Neural progenitor cell (in vitro differentiated cells): ENCODE data around the gene NALF2. TPM values are rescaled to one million over a fixed set of nuclear protein-coding genes. Genes with fewer than 3 reads are reported as not detected.

Experiments
- DNase-seq: peaks from one replicate; pipeline ENCODE4 v3.0.0-alpha.2; 2016; ENCODE audit warnings: low spot score
- H2AFZ ChIP-seq: fragments of 200-600 bp; sonication (generic); replicated peaks from 2 replicates; pipeline ENCODE4 v1.6.1; 2016; ENCODE audit warnings: antibody characterized with exemption
- H3F3A ChIP-seq: fragments of 200-600 bp; sonication (generic); 2 replicates; pipeline ENCODE4 v1.6.1; 2016; ENCODE audit warnings: antibody characterized with exemption, low read depth
- H3K27ac ChIP-seq: fragments of 200-600 bp; sonication (generic); 2 replicates; pipeline ENCODE4 v1.5.1; 2016; ENCODE audit warnings: mild to moderate bottlenecking
- H3K27me3 ChIP-seq: fragments of 200-600 bp; sonication (generic); 2 replicates; pipeline ENCODE4 v1.6.1; 2016; ENCODE audit warnings: mild to moderate bottlenecking, moderate library complexity
- H3K36me3 ChIP-seq: fragments of 200-600 bp; sonication (generic); 2 replicates; pipeline ENCODE4 v1.5.1; 2016
- H3K4me1 ChIP-seq: fragments of 200-600 bp; sonication (generic); 2 replicates; pipeline ENCODE4 v1.6.1; 2016; ENCODE audit warnings: mixed run types
- H3K4me2 ChIP-seq: fragments of 200-600 bp; sonication (generic); 2 replicates; pipeline ENCODE4 v1.6.1; 2016
- H3K4me3 ChIP-seq: fragments of 200-600 bp; sonication (generic); 2 replicates; pipeline ENCODE4 v1.5.1; 2016
- H3K79me2 ChIP-seq: fragments of 200-600 bp; sonication (generic); 2 replicates; pipeline ENCODE4 v1.6.1; 2016; ENCODE audit warnings: low read depth
- H3K9ac ChIP-seq: fragments of 200-600 bp; sonication (generic); 2 replicates; pipeline ENCODE4 v1.6.1; 2016
- H3K9me3 ChIP-seq: fragments of 200-600 bp; sonication (generic); 2 replicates; pipeline ENCODE4 v1.5.1; 2016; ENCODE audit warnings: low read depth
- H4K20me1 ChIP-seq: fragments of 200-600 bp; sonication (generic); 2 replicates; pipeline ENCODE4 v1.6.1; 2016; ENCODE audit warnings: low read depth
- H3K27ac Mint-ChIP-seq: 3 replicates; pipeline ENCODE4 v1.8.0; 2021; ENCODE audit warnings: mixed read lengths
- H3K27me3 Mint-ChIP-seq: 2 replicates; pipeline ENCODE4 v1.8.0; 2022; ENCODE audit warnings: low read depth, mild to moderate bottlenecking, inconsistent platforms, moderate library complexity, mixed read lengths; ENCODE audit not compliant: insufficient read depth
- H3K36me3 Mint-ChIP-seq: 3 replicates; pipeline ENCODE4 v1.8.0; 2021; ENCODE audit warnings: mixed read lengths
- H3K4me1 Mint-ChIP-seq: 3 replicates; pipeline ENCODE4 v1.8.0; 2021; ENCODE audit warnings: mixed read lengths
- H3K4me3 Mint-ChIP-seq: 3 replicates; pipeline ENCODE4 v1.8.0; 2021; ENCODE audit warnings: mild to moderate bottlenecking, moderate library complexity, mixed read lengths
- H3K9me3 Mint-ChIP-seq: 3 replicates; pipeline ENCODE4 v1.8.0; 2020; ENCODE audit warnings: mixed read lengths
- EZH2 ChIP-seq: fragments of 200-600 bp; sonication (generic); IDR thresholded peaks from 2 replicates; pipeline ENCODE4 v1.6.1; 2017; ENCODE audit warnings: antibody characterized with exemption, mild to moderate bottlenecking, moderate library complexity
- EZH2phosphoT487 ChIP-seq: fragments of 200-600 bp; sonication (generic); IDR thresholded peaks from 2 replicates; pipeline ENCODE4 v1.6.1; 2017; ENCODE audit warnings: antibody characterized with exemption
- total RNA-seq: library from RNA; depleted of rRNA; stranded (reverse); fragments of >200 nt; gene quantifications from 2 replicates; pipeline ENCODE4 v1.2.3, GENCODE V29; 2015; ENCODE audit warnings: low replicate concordance
- TF ChIP-seq, protein P1 (sequence below): fragments of 200-600 bp; sonication (generic); IDR thresholded peaks from 2 replicates; pipeline ENCODE4 v1.5.1; 2017; ENCODE audit warnings: antibody characterized with exemption, mild to moderate bottlenecking

NALF2 gene
- total RNA-seq, 1 donor from 2014 or later, result 1.6 TPM

DNA sequence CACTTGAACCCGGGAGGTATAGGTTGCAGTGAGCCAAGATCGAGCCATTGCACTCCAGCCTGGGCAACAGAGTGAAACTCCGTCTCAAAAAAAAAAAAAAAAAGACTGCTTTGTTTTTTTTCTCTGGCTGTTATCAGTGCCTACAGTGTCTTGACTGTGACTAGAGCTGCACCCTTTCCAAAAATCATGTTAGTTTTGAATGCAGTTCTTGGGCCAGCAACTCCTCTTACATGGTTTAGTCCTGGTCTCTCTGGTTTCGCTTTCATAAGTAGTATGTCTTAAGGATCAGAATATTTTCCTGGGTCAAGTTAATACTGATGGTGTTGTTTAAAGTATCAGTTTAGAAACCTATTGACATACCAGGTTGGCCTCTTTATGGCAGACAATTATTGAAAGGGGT, 34.2 kb upstream of the NALF2 start:
- no peak overlapping the region for H2AFZ ChIP-seq
- no peaks in the 10 kb centered on the region for H3K27me3 ChIP-seq
- no peaks in the 10 kb centered on the region for H4K20me1 ChIP-seq
- H3K9me3 ChIP-seq, result no peaks in the 10 kb centered on the region
- no peak overlapping the region for H3K4me2 ChIP-seq
- no peaks in the 10 kb centered on the region for H3K79me2 ChIP-seq
- Mint-ChIP-seq H3K4me1 (no peaks in the 10 kb centered on the region), H3K4me3 (no peak overlapping the region), H3K36me3 (no peaks in the 10 kb centered on the region), H3K27me3 (no peaks in the 10 kb centered on the region), H3K9me3 (peaks cover 1% of the 10 kb centered on the region), H3K27ac (no peak overlapping the region)
- TF ChIP-seq, protein P1, sequence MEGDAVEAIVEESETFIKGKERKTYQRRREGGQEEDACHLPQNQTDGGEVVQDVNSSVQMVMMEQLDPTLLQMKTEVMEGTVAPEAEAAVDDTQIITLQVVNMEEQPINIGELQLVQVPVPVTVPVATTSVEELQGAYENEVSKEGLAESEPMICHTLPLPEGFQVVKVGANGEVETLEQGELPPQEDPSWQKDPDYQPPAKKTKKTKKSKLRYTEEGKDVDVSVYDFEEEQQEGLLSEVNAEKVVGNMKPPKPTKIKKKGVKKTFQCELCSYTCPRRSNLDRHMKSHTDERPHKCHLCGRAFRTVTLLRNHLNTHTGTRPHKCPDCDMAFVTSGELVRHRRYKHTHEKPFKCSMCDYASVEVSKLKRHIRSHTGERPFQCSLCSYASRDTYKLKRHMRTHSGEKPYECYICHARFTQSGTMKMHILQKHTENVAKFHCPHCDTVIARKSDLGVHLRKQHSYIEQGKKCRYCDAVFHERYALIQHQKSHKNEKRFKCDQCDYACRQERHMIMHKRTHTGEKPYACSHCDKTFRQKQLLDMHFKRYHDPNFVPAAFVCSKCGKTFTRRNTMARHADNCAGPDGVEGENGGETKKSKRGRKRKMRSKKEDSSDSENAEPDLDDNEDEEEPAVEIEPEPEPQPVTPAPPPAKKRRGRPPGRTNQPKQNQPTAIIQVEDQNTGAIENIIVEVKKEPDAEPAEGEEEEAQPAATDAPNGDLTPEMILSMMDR, result no peak
- TF ChIP-seq EZH2phosphoT487, result no peak
- no peak for TF ChIP-seq EZH2
- no peak for DNase-seq
- no peaks in the 10 kb centered on the region for H3F3A ChIP-seq
- no peak overlapping the region for H3K9ac ChIP-seq
- no peak overlapping the region for H3K4me3 ChIP-seq
- no peak overlapping the region for H3K27ac ChIP-seq
- H3K36me3 ChIP-seq, result no peaks in the 10 kb centered on the region
- no peaks in the 10 kb centered on the region for H3K4me1 ChIP-seq

DNA sequence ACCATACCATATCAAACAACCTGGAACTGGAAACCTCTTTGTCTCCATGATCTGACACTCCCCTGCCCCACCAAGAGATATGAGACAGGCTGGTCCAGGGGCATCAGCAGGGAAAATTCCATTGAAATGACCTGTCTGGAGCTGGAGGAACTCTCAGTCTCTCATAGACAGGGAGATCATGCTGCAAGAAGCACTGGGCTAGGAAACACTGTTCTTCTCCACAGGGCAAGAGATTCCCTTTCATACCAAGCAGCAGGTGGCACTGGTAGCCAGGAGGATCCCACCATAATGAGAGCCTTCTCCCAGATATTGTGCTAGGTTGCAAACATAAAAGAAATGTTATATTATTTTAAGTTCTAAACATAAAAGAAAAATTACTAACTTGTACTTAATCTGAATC, 14.5 kb upstream of the NALF2 start:
- H3K9ac ChIP-seq, result no peak overlapping the region
- Mint-ChIP-seq H3K9me3 (no peaks in the 10 kb centered on the region), H3K27ac (no peak overlapping the region), H3K36me3 (no peaks in the 10 kb centered on the region), H3K4me1 (peaks cover 2% of the 10 kb centered on the region), H3K27me3 (no peaks in the 10 kb centered on the region), H3K4me3 (no peak overlapping the region)
- H4K20me1 ChIP-seq, result no peaks in the 10 kb centered on the region
- H3K9me3 ChIP-seq, result peaks cover 4% of the 10 kb centered on the region
- H3K27ac ChIP-seq, result no peak overlapping the region
- no peaks in the 10 kb centered on the region for H3K36me3 ChIP-seq
- H3K27me3 ChIP-seq, result no peaks in the 10 kb centered on the region
- H3K4me1 ChIP-seq, result no peaks in the 10 kb centered on the region
- H3K4me3 ChIP-seq, result no peak overlapping the region
- H3K4me2 ChIP-seq, result no peak overlapping the region
- no peak for TF ChIP-seq EZH2phosphoT487
- TF ChIP-seq, protein P1, result no peak
- no peak for TF ChIP-seq EZH2
- no peaks in the 10 kb centered on the region for H3K79me2 ChIP-seq
- no peaks in the 10 kb centered on the region for H3F3A ChIP-seq
- no peak overlapping the region for H2AFZ ChIP-seq
- DNase-seq, result peak; percentile 16

GRCh38 chrX:69493193-69493592, 10.9 kb upstream of the NALF2 start:
- Mint-ChIP-seq H3K27me3 (no peaks in the 10 kb centered on the region), H3K4me1 (peaks cover 2% of the 10 kb centered on the region), H3K4me3 (peak overlapping the region; percentile 44), H3K36me3 (no peaks in the 10 kb centered on the region), H3K27ac (no peak overlapping the region), H3K9me3 (no peaks in the 10 kb centered on the region)
- Histone ChIP-seq H3K79me2 (no peaks in the 10 kb centered on the region), H3K9me3 (peaks cover 4% of the 10 kb centered on the region), H3K4me2 (no peak overlapping the region), H3F3A (no peaks in the 10 kb centered on the region), H3K4me3 (no peak overlapping the region), H3K36me3 (no peaks in the 10 kb centered on the region), H2AFZ (no peak overlapping the region), H3K4me1 (no peaks in the 10 kb centered on the region), H3K9ac (no peak overlapping the region), H3K27me3 (no peaks in the 10 kb centered on the region), H4K20me1 (no peaks in the 10 kb centered on the region), H3K27ac (no peak overlapping the region)
- DNase-seq, result peak; percentile 69
- no peak for TF ChIP-seq EZH2
- TF ChIP-seq, protein P1, result peak; percentile 62
- TF ChIP-seq EZH2phosphoT487, result no peak

DNA sequence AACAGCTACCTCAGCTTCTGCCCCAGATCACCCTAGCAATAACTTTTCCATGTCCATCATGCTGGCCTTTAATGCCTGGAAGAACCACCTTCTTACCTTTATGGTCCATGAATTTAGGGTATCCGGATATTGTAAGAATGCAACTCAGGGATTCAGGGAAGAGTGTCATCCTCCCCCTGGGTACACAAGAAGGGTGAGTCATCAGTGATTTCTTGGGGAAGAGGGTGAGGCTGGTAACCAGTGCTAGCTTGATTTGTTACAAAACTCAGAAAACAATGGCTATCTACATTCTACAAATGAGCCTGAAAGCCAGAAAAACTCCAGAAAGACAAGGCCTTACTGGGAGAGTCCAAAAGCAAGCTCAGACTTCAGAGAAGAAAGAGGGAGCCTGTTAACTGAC, 10.4 kb upstream of the NALF2 start:
- Mint-ChIP-seq H3K27me3 (no peaks in the 10 kb centered on the region), H3K36me3 (no peaks in the 10 kb centered on the region), H3K27ac (no peak overlapping the region), H3K4me3 (no peak overlapping the region), H3K9me3 (no peaks in the 10 kb centered on the region), H3K4me1 (peaks cover 2% of the 10 kb centered on the region)
- Histone ChIP-seq H3K9ac (no peak overlapping the region), H3F3A (no peaks in the 10 kb centered on the region), H3K4me1 (no peaks in the 10 kb centered on the region), H3K4me2 (no peak overlapping the region), H3K36me3 (no peaks in the 10 kb centered on the region), H3K9me3 (peaks cover 4% of the 10 kb centered on the region), H4K20me1 (no peaks in the 10 kb centered on the region), H2AFZ (no peak overlapping the region), H3K4me3 (no peak overlapping the region), H3K27me3 (no peaks in the 10 kb centered on the region), H3K27ac (no peak overlapping the region), H3K79me2 (no peaks in the 10 kb centered on the region)
- TF ChIP-seq EZH2, result no peak
- no peak for TF ChIP-seq EZH2phosphoT487
- TF ChIP-seq, protein P1, result no peak
- DNase-seq, result no peak
